ENCODE data around the gene RASSF8.

The RASSF8 gene

GRCh38 chr12:26028953-26029735, 70.7 kb downstream of the RASSF8 start:
- DNase-seq (ENCODE audit: low read depth), result no peak

DNA sequence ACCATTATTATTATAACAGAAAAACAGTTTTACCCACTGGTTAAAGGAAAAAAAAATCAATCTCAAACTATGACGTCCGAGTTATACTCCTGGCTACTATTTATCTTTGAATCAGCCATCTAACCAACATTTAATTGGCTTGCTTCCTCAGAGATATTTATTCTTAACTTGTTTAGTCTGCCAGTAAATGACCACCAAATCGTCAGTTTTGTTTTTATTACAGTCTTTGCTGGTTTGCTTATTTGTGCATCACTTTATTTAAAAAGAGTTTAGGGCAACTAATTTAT, 71.2 kb downstream of the RASSF8 start:
- DNase-seq (ENCODE audit: low read depth), result no peak

- no peak for DNase-seq (ENCODE audit: low read depth)
Measured at GRCh38 chr12:26030371-26030770, 71.9 kb downstream of the RASSF8 start.

GRCh38 chr12:26031318-26031717, 72.8 kb downstream of the RASSF8 start:
- no peak for DNase-seq (ENCODE audit: low read depth)

- no peak for DNase-seq (ENCODE audit: low read depth)
Measured at GRCh38 chr12:26031827-26032226, 73.3 kb downstream of the RASSF8 start.

DNA sequence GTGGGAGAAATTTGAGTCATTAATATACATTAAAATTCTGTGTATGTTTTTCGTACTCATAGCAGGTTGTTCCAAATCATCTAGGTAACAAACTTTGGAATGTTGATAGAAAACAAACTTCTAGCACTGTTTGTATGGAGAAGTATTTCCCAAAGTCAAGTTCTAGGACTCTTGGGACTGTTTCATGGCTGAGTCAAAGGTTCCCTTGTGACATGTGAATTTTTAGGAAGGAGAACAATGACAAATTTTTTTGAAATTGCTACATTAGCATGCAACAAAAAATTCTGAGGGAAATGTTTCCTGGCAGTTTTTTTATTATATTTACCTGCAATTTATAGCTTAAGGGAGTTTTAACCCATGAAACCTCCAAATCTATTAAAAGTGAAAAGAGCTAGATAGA, 73.8 kb downstream of the RASSF8 start:
- no peak for DNase-seq (ENCODE audit: low read depth)

GRCh38 chr12:26032719-26033241, 74.3 kb downstream of the RASSF8 start:
- no peak for DNase-seq (ENCODE audit: low read depth)

- DNase-seq (ENCODE audit: low read depth), result no peak
Measured at GRCh38 chr12:26034371-26035142, 76.1 kb downstream of the RASSF8 start.

DNA sequence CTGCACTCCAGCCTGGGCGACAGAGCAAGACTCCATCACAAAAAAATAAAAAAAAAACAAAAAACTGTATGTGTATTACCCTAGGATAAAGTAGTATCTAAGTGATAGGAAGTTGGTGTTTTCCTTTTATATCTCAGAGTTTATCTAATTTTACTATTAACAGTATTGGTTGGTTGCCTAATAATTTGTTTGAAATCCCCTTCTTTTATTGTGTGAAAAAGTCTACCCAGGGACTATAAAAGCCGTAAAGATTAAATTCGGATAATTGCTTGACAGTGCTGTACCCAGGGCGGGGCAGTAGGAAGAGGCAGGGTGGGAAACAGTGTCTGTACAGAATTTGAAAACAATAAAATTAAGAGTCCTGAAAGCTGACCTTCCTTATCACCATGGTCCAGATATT, 78.4 kb downstream of the RASSF8 start:
- no peak for DNase-seq (ENCODE audit: low read depth)

- no peak for DNase-seq (ENCODE audit: low read depth)
Measured at GRCh38 chr12:26037615-26038220, 79.2 kb downstream of the RASSF8 start.

- DNase-seq (ENCODE audit: low read depth), result no peak
Measured at GRCh38 chr12:26042645-26043044, 84.2 kb downstream of the RASSF8 start.

DNA sequence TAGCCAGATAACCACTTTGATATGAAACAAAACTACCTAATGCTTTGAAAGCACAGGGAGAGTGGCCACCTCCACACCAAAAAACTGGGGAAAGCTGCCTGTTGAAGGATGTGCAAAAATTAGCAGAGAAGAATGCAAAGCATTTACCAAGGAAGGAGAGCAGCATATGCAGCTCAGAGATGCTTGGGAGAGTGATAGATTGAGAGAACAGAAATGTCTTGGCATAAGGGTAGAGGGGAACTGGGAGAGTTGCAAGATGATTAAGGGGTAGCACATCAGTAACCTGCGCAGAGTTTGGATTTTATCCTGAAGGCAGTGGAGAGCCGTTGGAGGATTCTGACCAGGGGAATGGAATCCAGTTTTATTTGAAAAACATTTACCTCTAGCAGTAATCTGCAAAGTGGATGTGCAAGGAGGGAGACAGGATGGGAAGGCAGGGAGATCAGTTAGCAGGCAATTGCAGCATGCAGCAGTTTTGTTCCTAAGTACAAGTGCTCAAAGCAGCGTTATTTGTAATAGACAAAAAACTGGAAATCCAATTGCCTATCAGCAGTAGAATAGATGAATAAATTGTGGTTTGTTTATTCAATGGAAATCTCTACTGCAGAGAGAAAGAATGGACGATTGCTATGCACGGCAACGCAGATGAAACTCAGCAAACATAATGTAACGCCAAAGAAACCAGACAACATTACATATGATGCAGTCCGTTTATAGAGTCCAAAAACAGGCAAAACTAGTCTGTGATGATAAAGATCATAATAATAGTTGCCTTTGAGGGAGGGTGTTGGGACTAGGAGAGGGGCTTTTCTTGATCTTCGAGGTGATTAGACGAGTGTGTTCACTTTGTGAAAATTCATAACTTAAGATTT, 84.9 kb downstream of the RASSF8 start:
- no peak for DNase-seq (ENCODE audit: low read depth)

- no peak for DNase-seq (ENCODE audit: low read depth)
Measured at GRCh38 chr12:26044007-26044394, 85.5 kb downstream of the RASSF8 start.

GRCh38 chr12:26044592-26044991, 86.1 kb downstream of the RASSF8 start:
- DNase-seq (ENCODE audit: low read depth), result no peak

GRCh38 chr12:26046203-26046602, 87.7 kb downstream of the RASSF8 start:
- no peak for DNase-seq (ENCODE audit: low read depth)

GRCh38 chr12:26046906-26047305, 88.4 kb downstream of the RASSF8 start:
- no peak for DNase-seq (ENCODE audit: low read depth)

- no peak for DNase-seq (ENCODE audit: low read depth)
Measured at GRCh38 chr12:26047401-26048226, 89.1 kb downstream of the RASSF8 start.

- no peak for DNase-seq (ENCODE audit: low read depth)
Measured at GRCh38 chr12:26052652-26053051, 94.2 kb downstream of the RASSF8 start.

DNA sequence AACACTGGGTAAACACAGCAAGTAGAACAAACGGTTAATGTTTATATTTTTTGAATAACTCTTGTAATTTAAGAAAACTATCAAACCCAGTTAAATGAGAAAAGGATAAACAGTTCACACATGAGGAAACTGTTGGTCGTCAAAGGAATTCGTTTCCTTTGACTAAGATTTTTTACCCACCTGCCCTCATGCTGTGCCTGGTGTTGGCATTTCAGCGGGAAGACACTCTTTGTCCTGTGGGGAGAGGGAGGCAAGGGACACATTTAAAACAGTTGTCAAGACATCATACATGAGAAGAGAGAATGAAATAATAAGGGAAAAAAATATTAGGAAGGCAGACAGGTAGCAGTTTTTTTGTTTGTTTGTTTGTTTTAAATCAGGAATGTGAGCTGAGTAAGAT, 95.9 kb downstream of the RASSF8 start:
- no peak for DNase-seq (ENCODE audit: low read depth)

DNA sequence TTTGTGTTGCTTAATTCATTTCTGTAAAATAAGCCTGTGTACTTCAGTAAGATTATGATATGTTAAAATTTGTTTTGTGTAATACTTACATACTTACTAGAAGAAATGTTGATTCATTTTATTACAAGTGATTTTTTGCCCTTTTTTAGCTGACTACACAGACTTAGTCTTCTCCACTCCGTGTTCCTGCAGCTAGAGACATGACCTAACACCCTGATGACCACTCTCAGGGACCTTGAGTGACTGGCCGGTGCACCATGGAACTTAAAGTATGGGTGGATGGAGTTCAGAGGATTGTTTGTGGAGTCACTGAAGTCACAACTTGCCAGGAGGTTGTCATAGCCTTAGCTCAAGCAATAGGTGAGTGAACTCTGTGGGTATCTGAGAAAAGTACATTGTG, 96.6 kb downstream of the RASSF8 start:
- DNase-seq (ENCODE audit: low read depth), result no peak

- DNase-seq (ENCODE audit: low read depth), result no peak
Measured at GRCh38 chr12:26056335-26056734, 97.9 kb downstream of the RASSF8 start.
